ENCODE results near the gene RFESD.

RFESD gene

DNA sequence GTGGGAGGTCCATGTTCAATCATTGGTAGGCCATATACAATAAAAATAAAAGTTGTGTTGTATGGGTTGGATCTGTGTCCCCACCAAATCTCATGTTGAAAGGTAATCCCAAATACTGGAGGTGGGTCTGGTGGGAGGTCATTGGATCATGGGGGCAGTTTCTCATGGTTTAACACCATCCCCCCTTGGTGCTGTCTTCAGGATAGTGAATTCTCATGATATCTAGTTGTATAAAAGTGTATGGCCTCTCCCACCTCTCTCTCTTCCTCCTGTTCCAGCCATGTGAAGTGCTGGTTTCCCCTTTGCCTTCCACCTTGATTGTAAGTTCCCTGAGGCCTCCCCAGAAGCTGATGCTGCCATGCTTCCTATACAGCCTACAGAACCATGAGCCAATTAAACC lies 21.1 kb downstream of the RFESD start:
- no peak for DNase-seq (ENCODE audit: extremely low spot score)
- TF ChIP-seq, protein P1, sequence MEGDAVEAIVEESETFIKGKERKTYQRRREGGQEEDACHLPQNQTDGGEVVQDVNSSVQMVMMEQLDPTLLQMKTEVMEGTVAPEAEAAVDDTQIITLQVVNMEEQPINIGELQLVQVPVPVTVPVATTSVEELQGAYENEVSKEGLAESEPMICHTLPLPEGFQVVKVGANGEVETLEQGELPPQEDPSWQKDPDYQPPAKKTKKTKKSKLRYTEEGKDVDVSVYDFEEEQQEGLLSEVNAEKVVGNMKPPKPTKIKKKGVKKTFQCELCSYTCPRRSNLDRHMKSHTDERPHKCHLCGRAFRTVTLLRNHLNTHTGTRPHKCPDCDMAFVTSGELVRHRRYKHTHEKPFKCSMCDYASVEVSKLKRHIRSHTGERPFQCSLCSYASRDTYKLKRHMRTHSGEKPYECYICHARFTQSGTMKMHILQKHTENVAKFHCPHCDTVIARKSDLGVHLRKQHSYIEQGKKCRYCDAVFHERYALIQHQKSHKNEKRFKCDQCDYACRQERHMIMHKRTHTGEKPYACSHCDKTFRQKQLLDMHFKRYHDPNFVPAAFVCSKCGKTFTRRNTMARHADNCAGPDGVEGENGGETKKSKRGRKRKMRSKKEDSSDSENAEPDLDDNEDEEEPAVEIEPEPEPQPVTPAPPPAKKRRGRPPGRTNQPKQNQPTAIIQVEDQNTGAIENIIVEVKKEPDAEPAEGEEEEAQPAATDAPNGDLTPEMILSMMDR (IDR thresholded peaks at IDR 0.05; ENCODE audit: control extremely low read depth, extremely low read depth, low read depth, missing control alignments), result no peak
- POLR2A ChIA-PET, result no interaction called here
- CTCF ChIA-PET, result interaction anchor here (1.6 to 2.1 kb wide), 3 partner anchors 8 to 169 kb away, joined by 3 to 7 read pairs (median 4); no protein-coding TSS in a partner anchor

GRCh38 chr5:95668216-95668615 lies 21.6 kb downstream of the RFESD start:
- no peak for DNase-seq (ENCODE audit: extremely low spot score)
- TF ChIP-seq, protein P1 (IDR thresholded peaks at IDR 0.05; ENCODE audit: control extremely low read depth, extremely low read depth, low read depth, missing control alignments), result no peak
- POLR2A ChIA-PET, result no interaction called here
- CTCF ChIA-PET, result interaction anchor here (1.6 to 1.7 kb wide), 3 partner anchors 25 to 168 kb away, joined by 3 to 7 read pairs (median 4); no protein-coding TSS in a partner anchor

DNA sequence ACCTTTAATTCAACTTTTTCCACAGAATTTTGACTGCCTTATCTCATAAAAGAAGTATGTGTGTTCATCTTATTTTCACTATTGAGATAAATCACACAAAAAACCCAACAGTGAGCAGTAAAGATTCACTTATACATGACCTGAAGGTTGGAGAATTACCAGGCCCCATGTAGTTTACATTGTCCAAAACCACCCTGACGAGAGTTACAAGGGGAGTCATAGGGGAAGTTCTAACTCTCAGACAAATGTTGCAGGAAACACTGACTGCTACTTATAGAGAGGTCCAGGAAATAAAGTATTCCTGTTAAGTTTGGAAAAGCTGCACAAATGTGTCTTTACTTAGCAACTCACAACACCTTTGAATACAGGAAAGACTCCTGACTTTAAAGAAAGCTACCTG lies 22.2 kb downstream of the RFESD start:
- CTCF ChIA-PET, result interaction anchor here (1.6 to 3.0 kb wide), 3 partner anchors 25 to 179 kb away, joined by 4 to 13 read pairs (median 7); no protein-coding TSS in a partner anchor
- TF ChIP-seq, protein P1 (IDR thresholded peaks at IDR 0.05; ENCODE audit: control extremely low read depth, extremely low read depth, low read depth, missing control alignments), result no peak
- POLR2A ChIA-PET, result no interaction called here
- DNase-seq (ENCODE audit: extremely low spot score), result no peak

DNA sequence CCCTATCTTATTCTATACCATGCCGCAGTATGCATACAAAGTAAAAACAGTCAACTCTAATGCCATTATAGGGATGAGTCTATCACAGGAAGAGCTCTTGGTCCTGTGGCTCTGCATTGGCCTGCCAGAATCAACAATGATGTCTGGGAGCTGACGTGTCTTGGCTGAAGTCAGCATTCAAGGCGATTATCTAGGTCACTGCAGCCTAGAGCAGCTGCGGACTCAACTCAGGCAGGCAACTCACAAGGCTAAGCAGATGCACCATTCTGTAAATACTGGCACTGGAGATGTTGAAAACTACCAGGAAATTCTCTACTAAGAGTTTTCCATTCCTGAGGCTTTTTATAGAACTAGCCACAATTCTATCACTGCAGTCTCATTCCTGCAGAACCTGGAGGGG lies 23.0 kb downstream of the RFESD start:
- no peak for DNase-seq (ENCODE audit: extremely low spot score)
- POLR2A ChIA-PET, result no interaction called here

DNA sequence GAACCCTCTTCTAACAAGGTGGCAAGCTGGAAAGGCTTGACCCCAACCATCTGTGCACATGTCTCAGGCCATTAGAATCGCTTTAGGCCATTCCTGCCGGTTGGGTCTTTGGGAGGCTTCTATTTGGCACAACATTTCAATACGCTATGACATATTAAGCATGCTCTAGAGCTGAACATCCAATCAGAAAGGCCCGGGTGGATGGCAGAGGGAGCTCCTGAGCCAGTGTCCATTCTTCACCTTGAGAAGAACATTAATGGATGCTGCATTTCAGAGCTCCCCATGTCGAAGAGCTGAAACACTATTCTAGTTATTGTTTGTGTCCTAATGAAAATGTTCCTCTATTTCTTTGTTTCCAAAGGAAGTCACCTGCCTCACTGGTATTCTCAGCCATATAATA lies 23.4 kb downstream of the RFESD start:
- ChIA-PET POLR2A (no interaction called here), CTCF (interaction anchor here (0.5 to 3.0 kb wide), 9 partner anchors 9 to 932 kb away, joined by 3 to 13 read pairs (median 5); partner anchors contain the start of gene RFESD)
- TF ChIP-seq, protein P1 (IDR thresholded peaks at IDR 0.05; ENCODE audit: control extremely low read depth, extremely low read depth, low read depth, missing control alignments), result no peak
- no peak for DNase-seq (ENCODE audit: extremely low spot score)

More for the DNA sequence above, 23.0 kb downstream of the RFESD start:
- CTCF ChIA-PET, result interaction anchor here (0.5 to 3.0 kb wide), 8 partner anchors 9 to 933 kb away, joined by 3 to 13 read pairs (median 4); partner anchors contain the start of gene RFESD
- TF ChIP-seq, protein P1 (IDR thresholded peaks at IDR 0.05; ENCODE audit: control extremely low read depth, extremely low read depth, low read depth, missing control alignments), result no peak

DNA sequence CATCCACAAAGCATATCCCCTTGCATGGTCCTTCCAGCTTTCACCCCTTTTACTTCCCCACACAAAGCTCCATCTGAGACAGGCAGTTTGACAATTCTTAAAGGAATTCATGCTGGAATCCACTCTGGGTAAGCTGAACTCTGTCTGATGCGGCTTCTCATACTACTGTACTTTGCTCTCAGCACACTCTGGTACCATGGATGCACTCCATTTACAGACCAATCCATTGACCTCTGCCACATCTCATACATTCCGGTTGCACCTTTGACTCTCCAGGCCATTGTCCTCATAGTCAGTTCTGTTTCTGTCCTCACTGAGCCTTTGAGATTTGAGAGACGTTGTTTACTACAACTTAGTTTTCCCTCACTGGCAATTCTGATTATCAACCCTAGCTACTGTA lies 24.0 kb downstream of the RFESD start:
- TF ChIP-seq, protein P1 (IDR thresholded peaks at IDR 0.05; ENCODE audit: control extremely low read depth, extremely low read depth, low read depth, missing control alignments), result no peak
- no peak for DNase-seq (ENCODE audit: extremely low spot score)
- CTCF ChIA-PET, result interaction anchor here (1.0 to 3.0 kb wide), 8 partner anchors 10 to 932 kb away, joined by 3 to 13 read pairs (median 4); partner anchors contain the start of gene RFESD
- POLR2A ChIA-PET, result no interaction called here

Data from GM10248 (cell line).